SU-DHL-6 (cell line): Measurements from ENCODE around the gene KCNB1.

Source experiments
- H2AFZ ChIP-seq: fragments of 200-600 bp; sonication (generic); 2 replicates; pipeline ENCODE4 v1.6.1; 2014; ENCODE audit warnings: low read depth, mild to moderate bottlenecking, moderate library complexity, mixed read lengths, antibody characterized with exemption, low read length; ENCODE audit not compliant: severe bottlenecking
- H3F3A ChIP-seq: fragments of 200-600 bp; shearing (Covaris generic); 2 replicates; pipeline ENCODE4 v1.6.0; 2016; ENCODE audit warnings: antibody characterized with exemption, mild to moderate bottlenecking; ENCODE audit not compliant: insufficient read depth
- H3K27ac ChIP-seq: fragments of 200-600 bp; sonication (generic); 2 replicates; pipeline ENCODE4 v1.5.1; 2016; ENCODE audit warnings: low read depth, mild to moderate bottlenecking, low read length, moderate library complexity, mixed read lengths
- H3K27me3 ChIP-seq: fragments of 200-600 bp; sonication (generic), shearing (Covaris generic); 2 replicates; pipeline ENCODE4 v1.6.0; 2014; ENCODE audit warnings: mild to moderate bottlenecking, low read length
- H3K36me3 ChIP-seq: fragments of 200-600 bp; sonication (generic); 2 replicates; pipeline ENCODE4 v1.6.1; 2014; ENCODE audit warnings: mild to moderate bottlenecking, low read length, mixed read lengths
- H3K4me2 ChIP-seq: fragments of 300-600, 200-600 bp; shearing (Covaris generic), sonication (generic); 2 replicates; pipeline ENCODE4 v1.6.0; 2014; ENCODE audit warnings: low read length, low read depth, mild to moderate bottlenecking; ENCODE audit not compliant: poor library complexity, severe bottlenecking
- H3K4me3 ChIP-seq: fragments of 200-600 bp; sonication (generic); 2 replicates; pipeline ENCODE4 v1.5.1; 2014; ENCODE audit warnings: antibody characterized with exemption, low read length, mild to moderate bottlenecking, mixed read lengths; ENCODE audit not compliant: insufficient read depth, poor library complexity, severe bottlenecking
- H3K79me2 ChIP-seq: fragments of 200-600 bp; sonication (generic); 2 replicates; pipeline ENCODE4 v1.6.1; 2014; ENCODE audit warnings: mild to moderate bottlenecking, low read length, moderate library complexity; ENCODE audit not compliant: insufficient read depth
- H3K9ac ChIP-seq: fragments of 200-600 bp; sonication (generic); 2 replicates; pipeline ENCODE4 v1.7.0; 2014; ENCODE audit warnings: mild to moderate bottlenecking, low read length
- H3K9me2 ChIP-seq: fragments of 200-600 bp; sonication (generic); replicated peaks from 2 replicates; pipeline ENCODE4 v1.6.1; 2014; ENCODE audit warnings: low read length; ENCODE audit not compliant: insufficient read depth
- H3K9me3 ChIP-seq: fragments of 200-600 bp; sonication (generic); 2 replicates; pipeline ENCODE4 v1.6.1; 2014; ENCODE audit warnings: low read length, mixed read lengths; ENCODE audit not compliant: insufficient read depth
- H4K20me1 ChIP-seq: fragments of 200-600 bp; sonication (generic); 2 replicates; pipeline ENCODE4 v1.6.1; 2014; ENCODE audit warnings: low read depth, mild to moderate bottlenecking, antibody characterized with exemption, low read length, moderate library complexity, mixed read lengths
- EZH2phosphoT487 ChIP-seq: fragments of 200-600 bp; sonication (generic), shearing (Covaris generic); conservative IDR thresholded peaks from 2 replicates; pipeline ENCODE4 v1.6.1; 2018; ENCODE audit warnings: mild to moderate bottlenecking, antibody characterized with exemption, low read length, moderate library complexity, mixed read lengths
- TF ChIP-seq, protein P1 (sequence below): fragments of 200-600 bp; sonication (generic); IDR thresholded peaks from one replicate; pipeline ENCODE4 v1.5.1; 2017; ENCODE audit warnings: antibody characterized with exemption, mild to moderate bottlenecking, low read length, moderate library complexity; ENCODE audit not compliant: insufficient read depth, poor library complexity, severe bottlenecking

The KCNB1 gene

DNA sequence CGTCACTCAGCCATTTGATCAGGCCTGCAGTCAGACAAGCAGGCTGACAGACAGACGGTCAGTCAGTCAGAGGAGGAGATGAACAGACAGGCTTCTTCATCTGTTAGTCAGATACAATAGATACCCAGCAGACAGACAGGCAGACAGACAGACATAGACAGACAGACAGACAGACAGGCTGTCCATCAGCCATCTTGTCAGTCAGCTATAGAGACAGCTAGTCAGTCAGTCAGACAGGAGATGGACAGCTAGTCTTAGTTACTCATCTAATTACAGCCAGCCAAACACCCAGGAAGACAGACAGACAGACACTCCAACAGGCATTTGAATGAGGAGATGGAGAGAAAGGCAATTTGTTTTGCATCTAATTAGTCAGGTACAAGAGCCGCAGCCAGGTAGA is 36.4 kb downstream of the KCNB1 start:
- no peak overlapping the region for H3K9ac ChIP-seq
- TF ChIP-seq, protein P1, sequence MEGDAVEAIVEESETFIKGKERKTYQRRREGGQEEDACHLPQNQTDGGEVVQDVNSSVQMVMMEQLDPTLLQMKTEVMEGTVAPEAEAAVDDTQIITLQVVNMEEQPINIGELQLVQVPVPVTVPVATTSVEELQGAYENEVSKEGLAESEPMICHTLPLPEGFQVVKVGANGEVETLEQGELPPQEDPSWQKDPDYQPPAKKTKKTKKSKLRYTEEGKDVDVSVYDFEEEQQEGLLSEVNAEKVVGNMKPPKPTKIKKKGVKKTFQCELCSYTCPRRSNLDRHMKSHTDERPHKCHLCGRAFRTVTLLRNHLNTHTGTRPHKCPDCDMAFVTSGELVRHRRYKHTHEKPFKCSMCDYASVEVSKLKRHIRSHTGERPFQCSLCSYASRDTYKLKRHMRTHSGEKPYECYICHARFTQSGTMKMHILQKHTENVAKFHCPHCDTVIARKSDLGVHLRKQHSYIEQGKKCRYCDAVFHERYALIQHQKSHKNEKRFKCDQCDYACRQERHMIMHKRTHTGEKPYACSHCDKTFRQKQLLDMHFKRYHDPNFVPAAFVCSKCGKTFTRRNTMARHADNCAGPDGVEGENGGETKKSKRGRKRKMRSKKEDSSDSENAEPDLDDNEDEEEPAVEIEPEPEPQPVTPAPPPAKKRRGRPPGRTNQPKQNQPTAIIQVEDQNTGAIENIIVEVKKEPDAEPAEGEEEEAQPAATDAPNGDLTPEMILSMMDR: no peak
- no peak for TF ChIP-seq EZH2phosphoT487
- no peaks in the 10 kb centered on the region for H3K79me2 ChIP-seq
- H3K9me3 ChIP-seq: no peaks in the 10 kb centered on the region
- no peaks in the 10 kb centered on the region for H3K36me3 ChIP-seq
- H3K27me3 ChIP-seq: no peaks in the 10 kb centered on the region
- no peaks in the 10 kb centered on the region for H3F3A ChIP-seq
- H3K4me2 ChIP-seq: no peak overlapping the region
- no peak overlapping the region for H3K27ac ChIP-seq
- H3K4me3 ChIP-seq: no peak overlapping the region
- H4K20me1 ChIP-seq: no peaks in the 10 kb centered on the region
- H2AFZ ChIP-seq: no peak overlapping the region
- no peaks in the 10 kb centered on the region for H3K9me2 ChIP-seq

DNA sequence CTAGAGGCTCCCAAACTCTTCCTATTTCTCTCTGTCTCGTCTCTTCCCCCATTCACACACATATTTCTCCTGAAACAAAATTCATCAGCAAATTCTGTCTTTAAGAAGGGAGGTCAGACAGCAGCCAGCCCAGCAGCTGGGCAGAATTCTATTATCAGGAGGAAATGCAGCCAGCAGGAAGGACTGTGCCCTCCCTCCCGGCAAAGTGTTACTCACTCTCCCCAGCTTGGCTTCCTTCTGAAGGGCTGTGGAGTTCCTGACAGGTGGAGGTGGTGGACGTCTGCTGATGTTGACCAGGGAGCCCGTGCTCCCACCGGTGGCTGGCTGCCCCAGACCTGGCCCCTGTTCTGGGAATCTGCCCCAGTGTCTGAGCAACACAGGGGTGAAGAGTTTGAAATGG is 37.3 kb downstream of the KCNB1 start:
- Histone ChIP-seq H3K79me2 (no peaks in the 10 kb centered on the region), H2AFZ (no peak overlapping the region), H3K9me2 (no peaks in the 10 kb centered on the region), H3K9me3 (no peaks in the 10 kb centered on the region), H3K27ac (no peak overlapping the region), H3K4me2 (no peak overlapping the region), H3F3A (no peaks in the 10 kb centered on the region), H3K4me3 (no peak overlapping the region), H3K9ac (no peak overlapping the region), H3K36me3 (no peaks in the 10 kb centered on the region), H3K27me3 (no peaks in the 10 kb centered on the region), H4K20me1 (no peaks in the 10 kb centered on the region)
- TF ChIP-seq EZH2phosphoT487: no peak

DNA sequence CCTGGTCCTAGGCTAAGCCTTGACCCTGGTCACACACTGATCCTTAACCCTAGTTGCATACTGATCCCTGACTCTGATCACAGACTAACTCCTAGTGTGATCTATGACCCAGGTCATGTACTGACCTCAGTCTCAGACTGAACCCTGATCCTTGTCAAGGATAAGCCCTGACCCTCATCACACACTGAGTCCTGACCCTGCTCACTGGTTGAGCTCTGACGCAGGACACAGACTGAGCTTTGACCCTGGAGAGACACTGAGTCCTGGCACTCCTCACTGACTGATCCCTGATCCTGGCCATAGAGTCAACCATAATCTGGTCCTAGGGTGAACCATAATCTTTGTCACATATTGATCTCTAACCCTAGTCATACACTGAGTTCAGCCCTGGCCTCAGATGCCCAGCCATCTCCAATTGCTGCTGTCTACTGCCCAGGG is 37.9 kb downstream of the KCNB1 start:
- Histone ChIP-seq H2AFZ (no peak overlapping the region), H4K20me1 (no peaks in the 10 kb centered on the region), H3K9me2 (no peaks in the 10 kb centered on the region), H3K4me3 (no peak overlapping the region), H3K9me3 (no peaks in the 10 kb centered on the region), H3K4me2 (no peak overlapping the region), H3K27ac (no peak overlapping the region), H3K27me3 (no peaks in the 10 kb centered on the region), H3K79me2 (no peaks in the 10 kb centered on the region), H3K36me3 (no peaks in the 10 kb centered on the region), H3F3A (no peaks in the 10 kb centered on the region), H3K9ac (no peak overlapping the region)
- TF ChIP-seq, protein P1: no peak

DNA sequence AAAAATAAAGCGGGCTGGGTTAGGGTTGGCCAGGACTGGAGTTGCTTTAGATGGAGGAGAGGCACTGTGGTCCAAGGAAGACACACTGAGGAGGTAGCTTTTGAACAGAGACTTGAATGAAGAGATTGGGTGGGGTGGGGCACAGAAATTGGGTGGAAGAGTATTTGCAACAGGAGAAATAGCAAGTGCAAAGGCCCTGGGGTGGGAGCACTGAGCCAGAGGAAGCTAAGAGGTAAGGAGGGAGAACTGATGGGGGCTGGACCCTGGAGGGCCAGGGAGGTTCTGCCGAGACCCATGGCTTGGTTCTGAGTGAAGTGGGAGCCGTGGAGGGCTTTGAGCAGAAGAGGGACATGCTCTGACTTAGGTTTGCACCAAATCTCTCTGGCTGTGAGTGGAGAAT is 45.4 kb downstream of the KCNB1 start:
- H3K4me3 ChIP-seq: no peak overlapping the region
- no peak for TF ChIP-seq EZH2phosphoT487
- TF ChIP-seq, protein P1: no peak
- no peaks in the 10 kb centered on the region for H4K20me1 ChIP-seq
- no peak overlapping the region for H3K27ac ChIP-seq
- H3F3A ChIP-seq: no peaks in the 10 kb centered on the region
- H3K79me2 ChIP-seq: no peaks in the 10 kb centered on the region
- no peaks in the 10 kb centered on the region for H3K27me3 ChIP-seq
- no peaks in the 10 kb centered on the region for H3K9me2 ChIP-seq
- no peak overlapping the region for H2AFZ ChIP-seq
- no peaks in the 10 kb centered on the region for H3K9me3 ChIP-seq
- no peak overlapping the region for H3K9ac ChIP-seq
- H3K36me3 ChIP-seq: no peaks in the 10 kb centered on the region
- H3K4me2 ChIP-seq: no peak overlapping the region
